ENCODE results near the gene CDC25B.

DNA sequence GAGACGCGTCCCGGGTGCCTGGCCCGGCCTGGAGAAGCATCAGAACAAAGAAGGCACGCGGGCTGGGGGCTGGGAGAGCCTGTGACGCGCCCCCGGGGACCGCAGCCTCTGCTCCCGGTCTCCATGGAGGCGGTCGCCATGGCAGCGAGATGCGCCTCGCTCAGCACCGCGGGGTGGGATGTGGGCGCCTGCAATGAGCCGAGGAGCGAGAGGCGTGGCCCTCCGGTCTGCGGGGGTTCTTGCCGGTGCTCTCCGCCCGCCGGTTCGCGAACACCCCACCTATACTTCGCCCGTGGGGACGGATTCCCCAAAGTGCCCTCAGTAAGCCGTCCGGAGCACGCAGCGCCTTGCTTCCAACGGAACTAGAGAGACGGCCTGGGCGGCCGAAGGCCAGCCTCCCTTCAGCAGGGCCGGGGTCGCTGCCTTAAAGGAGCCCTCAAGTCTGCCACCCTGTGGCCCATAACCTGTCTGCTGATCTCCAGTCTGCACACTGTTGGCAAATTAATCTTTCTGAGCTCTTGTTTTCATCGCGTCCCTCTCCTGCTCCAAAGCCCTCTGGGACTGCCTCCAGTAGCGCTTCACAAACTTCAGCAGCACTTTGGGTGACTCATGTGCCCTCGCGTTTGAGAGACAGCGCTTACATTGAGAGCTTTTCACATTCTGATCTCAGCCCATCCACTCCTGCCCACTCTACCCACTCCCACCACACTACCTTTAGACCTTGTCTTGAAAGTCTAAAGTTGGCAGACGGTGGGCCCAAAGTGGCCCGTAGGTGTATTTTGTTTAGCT lies 27.6 kb upstream of the CDC25B start:
- no peak for TF ChIP-seq POLR2A (IDR thresholded peaks at IDR 0.05)
- TF ChIP-seq, protein P1, sequence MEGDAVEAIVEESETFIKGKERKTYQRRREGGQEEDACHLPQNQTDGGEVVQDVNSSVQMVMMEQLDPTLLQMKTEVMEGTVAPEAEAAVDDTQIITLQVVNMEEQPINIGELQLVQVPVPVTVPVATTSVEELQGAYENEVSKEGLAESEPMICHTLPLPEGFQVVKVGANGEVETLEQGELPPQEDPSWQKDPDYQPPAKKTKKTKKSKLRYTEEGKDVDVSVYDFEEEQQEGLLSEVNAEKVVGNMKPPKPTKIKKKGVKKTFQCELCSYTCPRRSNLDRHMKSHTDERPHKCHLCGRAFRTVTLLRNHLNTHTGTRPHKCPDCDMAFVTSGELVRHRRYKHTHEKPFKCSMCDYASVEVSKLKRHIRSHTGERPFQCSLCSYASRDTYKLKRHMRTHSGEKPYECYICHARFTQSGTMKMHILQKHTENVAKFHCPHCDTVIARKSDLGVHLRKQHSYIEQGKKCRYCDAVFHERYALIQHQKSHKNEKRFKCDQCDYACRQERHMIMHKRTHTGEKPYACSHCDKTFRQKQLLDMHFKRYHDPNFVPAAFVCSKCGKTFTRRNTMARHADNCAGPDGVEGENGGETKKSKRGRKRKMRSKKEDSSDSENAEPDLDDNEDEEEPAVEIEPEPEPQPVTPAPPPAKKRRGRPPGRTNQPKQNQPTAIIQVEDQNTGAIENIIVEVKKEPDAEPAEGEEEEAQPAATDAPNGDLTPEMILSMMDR (IDR thresholded peaks at IDR 0.05), result peak in 2 of 3 experiments; percentile 9 to 37

Data from vagina (tissue), 2 donors.